Endodermal cell (in vitro differentiated cells): ENCODE data around the gene CD99. TPM values are rescaled to one million over a fixed set of nuclear protein-coding genes. Genes with fewer than 3 reads are reported as not detected.

Source experiments
- DNase-seq: peaks from one replicate; pipeline ENCODE4 v3.0.0-alpha.2; 2017
- H3K27ac ChIP-seq: 2 replicates; pipeline ENCODE4 v1.5.1; 2013; ENCODE audit warnings: mild to moderate bottlenecking, low read depth, low read length, moderate library complexity
- H3K27me3 ChIP-seq: 2 replicates; pipeline ENCODE4 v1.6.1; 2013; ENCODE audit warnings: mild to moderate bottlenecking, low read length, moderate library complexity; ENCODE audit not compliant: insufficient read depth, control insufficient read depth, poor library complexity, severe bottlenecking
- H3K36me3 ChIP-seq: 2 replicates; pipeline ENCODE4 v1.7.0; 2013; ENCODE audit warnings: mild to moderate bottlenecking, low read length, moderate library complexity; ENCODE audit not compliant: control insufficient read depth, insufficient read depth
- H3K4me1 ChIP-seq: one replicate; pipeline ENCODE4 v1.7.0; 2013; ENCODE audit warnings: low read length; ENCODE audit not compliant: control insufficient read depth, insufficient read depth
- H3K4me3 ChIP-seq: 2 replicates; pipeline ENCODE4 v1.5.1; 2013; ENCODE audit warnings: mild to moderate bottlenecking, low read length, moderate library complexity
- H3K9ac ChIP-seq: 2 replicates; pipeline ENCODE4 v1.6.1; 2013; ENCODE audit warnings: mild to moderate bottlenecking, low read length, moderate library complexity; ENCODE audit not compliant: poor library complexity, severe bottlenecking; ENCODE audit errors: extremely low read depth
- H3K9me3 ChIP-seq: 2 replicates; pipeline ENCODE4 v1.6.1; 2013; ENCODE audit warnings: mild to moderate bottlenecking, low read length, moderate library complexity; ENCODE audit not compliant: control insufficient read depth
- H3K27ac Mint-ChIP-seq: 2 replicates; pipeline ENCODE4 v1.8.0; 2020; ENCODE audit warnings: mixed read lengths
- H3K27me3 Mint-ChIP-seq: 2 replicates; pipeline ENCODE4 v1.8.0; 2021; ENCODE audit warnings: mild to moderate bottlenecking, mixed read lengths; ENCODE audit not compliant: insufficient read depth
- H3K36me3 Mint-ChIP-seq: 2 replicates; pipeline ENCODE4 v1.8.0; 2020; ENCODE audit warnings: low read depth, mixed read lengths
- H3K4me1 Mint-ChIP-seq: 2 replicates; pipeline ENCODE4 v1.8.0; 2020; ENCODE audit warnings: mixed read lengths
- H3K4me3 Mint-ChIP-seq: 2 replicates; pipeline ENCODE4 v1.8.0; 2020; ENCODE audit warnings: mild to moderate bottlenecking, moderate library complexity, mixed read lengths
- H3K9me3 Mint-ChIP-seq: 2 replicates; pipeline ENCODE4 v1.8.0; 2020; ENCODE audit warnings: mild to moderate bottlenecking, mixed read lengths
- CTCF ChIP-seq: fragments of 200-600 bp; sonication (generic); conservative IDR thresholded peaks from 2 replicates; pipeline ENCODE4 v1.5.0; 2021; ENCODE audit warnings: antibody characterized with exemption, mild to moderate bottlenecking
- WGBS, 2 experiments: methylation state at CpG; one replicate each; pipeline versions ENCODE4 v1.1.5 to v1.1.7; 2013; ENCODE audit warnings: missing lambda C conversion rate in 2 of 2, mixed read lengths in 1 of 2; ENCODE audit not compliant: insufficient coverage in 1 of 2, insufficient read length in 1 of 2; 5-methylcytosine and 5-hydroxymethylcytosine counted together
- total RNA-seq, 2 donors: library from RNA; stranded (reverse); fragmentation: NEBNext Ultra II Directional in 1 of 2; extraction: Animal tissue kit (Norgen Biotek cat#: 25700) in 1 of 2; gene quantifications; 2 replicates in 1 of 2; 3 replicates in 1 of 2; pipeline ENCODE4 v1.2.1, GENCODE V29; 2021

CD99 gene
- total RNA-seq, 2 donors from 2014 or later, result 314 to 397 TPM

DNA sequence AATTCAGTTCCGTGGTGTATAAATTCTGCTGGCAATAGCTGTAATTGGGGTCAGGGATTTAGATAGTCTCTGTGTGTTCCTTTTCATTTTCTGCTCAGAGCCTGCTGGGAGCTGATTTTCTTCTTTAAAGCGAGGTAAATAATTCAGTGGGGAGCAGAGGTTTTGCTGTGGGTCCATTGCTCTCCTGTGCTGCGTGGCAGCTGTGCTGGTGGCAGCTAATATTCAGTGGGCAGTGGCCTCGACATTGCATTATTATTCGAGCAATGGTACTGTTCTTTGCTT lies 74.4 kb downstream of the CD99 start:
- no peak for DNase-seq
- Mint-ChIP-seq H3K27ac (no peak overlapping the region), H3K4me1 (peaks cover 24% of the 10 kb centered on the region), H3K36me3 (no peaks in the 10 kb centered on the region), H3K27me3 (peaks cover 4% of the 10 kb centered on the region), H3K4me3 (no peak overlapping the region), H3K9me3 (peaks cover 5% of the 10 kb centered on the region)
- Histone ChIP-seq H3K36me3 (no peaks in the 10 kb centered on the region), H3K27me3 (no peaks in the 10 kb centered on the region), H3K4me1 (peaks cover 4% of the 10 kb centered on the region), H3K9me3 (no peaks in the 10 kb centered on the region), H3K27ac (no peak overlapping the region), H3K4me3 (no peak overlapping the region), H3K9ac (no peak overlapping the region)
- no peak for TF ChIP-seq CTCF
- WGBS, 2 experiments, result 91 to 92% methylated on average over 5 of the region's 5 CpGs

GRCh38 chrX:2766906-2767305 lies 75.8 kb downstream of the CD99 start:
- Mint-ChIP-seq H3K9me3 (peaks cover 7% of the 10 kb centered on the region), H3K4me3 (no peak overlapping the region), H3K27ac (no peak overlapping the region), H3K27me3 (peaks cover 7% of the 10 kb centered on the region), H3K36me3 (no peaks in the 10 kb centered on the region), H3K4me1 (peaks cover 24% of the 10 kb centered on the region)
- peaks cover 4% of the 10 kb centered on the region for H3K4me1 ChIP-seq
- no peak for DNase-seq
- no peak for TF ChIP-seq CTCF
- no peaks in the 10 kb centered on the region for H3K27me3 ChIP-seq
- H3K9me3 ChIP-seq, result no peaks in the 10 kb centered on the region
- H3K27ac ChIP-seq, result no peak overlapping the region
- H3K9ac ChIP-seq, result no peak overlapping the region
- H3K36me3 ChIP-seq, result no peaks in the 10 kb centered on the region
- 93 to 95% methylated on average over 7 to 11 of the region's 11 CpGs for WGBS, 2 experiments
- no peak overlapping the region for H3K4me3 ChIP-seq

GRCh38 chrX:2767631-2768455 lies 76.7 kb downstream of the CD99 start:
- no peaks in the 10 kb centered on the region for H3K36me3 ChIP-seq
- H3K9me3 ChIP-seq, result no peaks in the 10 kb centered on the region
- H3K27ac ChIP-seq, result no peak overlapping the region
- no peaks in the 10 kb centered on the region for H3K27me3 ChIP-seq
- Mint-ChIP-seq H3K4me1 (peaks cover 19% of the 10 kb centered on the region), H3K4me3 (no peak overlapping the region), H3K36me3 (no peaks in the 10 kb centered on the region), H3K9me3 (peaks cover 7% of the 10 kb centered on the region), H3K27ac (peak overlapping the region; percentile 44), H3K27me3 (peaks cover 7% of the 10 kb centered on the region)
- peaks cover 4% of the 10 kb centered on the region for H3K4me1 ChIP-seq
- 85 to 92% methylated on average over 20 to 23 of the region's 25 CpGs for WGBS, 2 experiments
- H3K9ac ChIP-seq, result no peak overlapping the region
- H3K4me3 ChIP-seq, result no peak overlapping the region
- peak; percentile 74 for DNase-seq
- no peak for TF ChIP-seq CTCF
